ENCODE results near the gene PGD. TPM values are rescaled to one million over a fixed set of nuclear protein-coding genes. Genes with fewer than 3 reads are reported as not detected.

The PGD gene
- polyA plus RNA-seq (2011; rRNA removed) (155 and 233 TPM in 2 replicates), polyA minus RNA-seq (2011; rRNA and poly(A)+ RNA removed) (211 and 249 TPM in 2 replicates)

GRCh38 chr1:10398734-10399443 lies at the start of gene PGD:
Gene PGD (plus strand): TSS chr1:10399064. CDS start chr1:10399118, 54 bp downstream.
- H3K9me3 ChIP-seq (ENCODE audit: control insufficient read depth, insufficient read depth, low read length), result peaks cover 3% of the 10 kb centered on the region; the same call in 1 of the 2 replicates
- no peaks in the 10 kb centered on the region for H3K27me3 ChIP-seq (ENCODE audit: control insufficient read depth, insufficient read depth, low read length)
- TF ChIP-seq CTCF (IDR thresholded peaks at IDR 0.05; ENCODE audit: low read depth, low read length), result no peak
- H3K27ac ChIP-seq (ENCODE audit: low read depth, low read length), result peak within 1 kb of the TSS; percentile 91
- peak within 1 kb of the TSS; percentile 92 for H3K4me3 ChIP-seq (ENCODE audit: low read depth, low read length)
- CTCF ChIA-PET, result interaction anchor here (2.0 to 2.7 kb wide), 3 partner anchors 11 to 21 kb away, joined by 5 to 18 read pairs (median 12); no protein-coding TSS in a partner anchor
- peak; percentile 97 for DNase-seq (ENCODE audit: low read depth, low spot score)
- POLR2A ChIA-PET, result interaction anchor here (0.7 to 4.1 kb wide), 10 partner anchors 11 to 353 kb away, joined by 3 to 72 read pairs (median 5); partner anchors contain the start of gene CENPS

GRCh38 chr1:10353282-10353681 lies 45.6 kb upstream of the PGD start:
- no peak overlapping the region for H3K27ac ChIP-seq (ENCODE audit: low read depth, low read length)
- no peaks in the 10 kb centered on the region for H3K9me3 ChIP-seq (ENCODE audit: control insufficient read depth, insufficient read depth, low read length)
- H3K4me3 ChIP-seq (ENCODE audit: low read depth, low read length), result no peak overlapping the region
- no peaks in the 10 kb centered on the region for H3K27me3 ChIP-seq (ENCODE audit: control insufficient read depth, insufficient read depth, low read length)
- CTCF ChIA-PET, result no interaction called here
- no peak for DNase-seq (ENCODE audit: low read depth, low spot score)
- TF ChIP-seq CTCF (IDR thresholded peaks at IDR 0.05; ENCODE audit: low read depth, low read length), result no peak
- POLR2A ChIA-PET, result no interaction called here

GRCh38 chr1:10353693-10354092 lies 45.2 kb upstream of the PGD start:
- Histone ChIP-seq H3K9me3 (ENCODE audit: control insufficient read depth, insufficient read depth, low read length) (no peaks in the 10 kb centered on the region), H3K4me3 (ENCODE audit: low read depth, low read length) (no peak overlapping the region), H3K27me3 (ENCODE audit: control insufficient read depth, insufficient read depth, low read length) (no peaks in the 10 kb centered on the region), H3K27ac (ENCODE audit: low read depth, low read length) (no peak overlapping the region)
- ChIA-PET POLR2A (no interaction called here), CTCF (no interaction called here)
- DNase-seq (ENCODE audit: low read depth, low spot score), result no peak
- TF ChIP-seq CTCF (IDR thresholded peaks at IDR 0.05; ENCODE audit: low read depth, low read length), result no peak

- Histone ChIP-seq H3K4me3 (ENCODE audit: low read depth, low read length) (no peak overlapping the region), H3K27me3 (ENCODE audit: control insufficient read depth, insufficient read depth, low read length) (no peaks in the 10 kb centered on the region), H3K27ac (ENCODE audit: low read depth, low read length) (no peak overlapping the region), H3K9me3 (ENCODE audit: control insufficient read depth, insufficient read depth, low read length) (no peaks in the 10 kb centered on the region)
- ChIA-PET CTCF (interaction anchor here (0.5 to 1.0 kb wide), 2 partner anchors 17 to 734 kb away, joined by 4 read pairs; no protein-coding TSS in a partner anchor), POLR2A (no interaction called here)
- TF ChIP-seq CTCF (IDR thresholded peaks at IDR 0.05; ENCODE audit: low read depth, low read length), result no peak
- no peak for DNase-seq (ENCODE audit: low read depth, low spot score)
Observed at GRCh38 chr1:10360045-10360444, 38.8 kb upstream of the PGD start.

GRCh38 chr1:10361515-10361914 lies 37.3 kb upstream of the PGD start:
- Histone ChIP-seq H3K4me3 (ENCODE audit: low read depth, low read length) (no peak overlapping the region), H3K9me3 (ENCODE audit: control insufficient read depth, insufficient read depth, low read length) (no peaks in the 10 kb centered on the region), H3K27ac (ENCODE audit: low read depth, low read length) (no peak overlapping the region), H3K27me3 (ENCODE audit: control insufficient read depth, insufficient read depth, low read length) (no peaks in the 10 kb centered on the region)
- DNase-seq (ENCODE audit: low read depth, low spot score), result no peak
- CTCF ChIA-PET, result interaction anchor here (1.8 kb wide), 1 partner anchor 152 kb away, joined by 5 read pairs; the partner anchor contains the start of gene KIF1B
- TF ChIP-seq CTCF (IDR thresholded peaks at IDR 0.05; ENCODE audit: low read depth, low read length), result no peak
- POLR2A ChIA-PET, result no interaction called here
